PC-3 (cell line): Measurements from ENCODE around the gene MCRIP1. TPM values are rescaled to one million over a fixed set of nuclear protein-coding genes. Genes with fewer than 3 reads are reported as not detected.

Source experiments
- ATAC-seq: fragments of 200-7000 bp; cut with Tn5 transposase; 2 replicates; pipeline ENCODE4 v1.9.1; 2020; ENCODE audit warnings: mild to moderate bottlenecking, moderate library complexity
- BruUV-seq: library from RNA; stranded (reverse); fragments of 400-500 nt; replicated peaks from 2 replicates; lab custom pipeline; 2021; lab: Mats Ljungman, UMichigan
- CTCF ChIA-PET: fragments of 300-600 bp; sonication (Branson Sonifier 250); formaldehyde crosslinking; loops from one replicate; lab custom pipeline; 2022; ENCODE audit warnings: antibody characterized with exemption; lab: Charles Lee
- POLR2A ChIA-PET: fragments of 300-600 bp; sonication (Branson Sonifier 250); formaldehyde crosslinking; loops from one replicate; lab custom pipeline; 2022; ENCODE audit warnings: antibody characterized with exemption; ENCODE audit not compliant: unreplicated experiment; lab: Charles Lee
- DNase-seq: peaks from one replicate; pipeline ENCODE4 v3.0.0-alpha.2; 2015
- H2AFZ ChIP-seq: fragments of 300-600 bp; sonication (generic); 2 replicates; pipeline ENCODE4 v1.6.0; 2016; ENCODE audit warnings: antibody characterized with exemption, low read length
- H3F3A ChIP-seq: fragments of 300-600 bp; sonication (generic); one replicate; pipeline ENCODE4 v1.6.0; 2017; ENCODE audit warnings: antibody characterized with exemption, low read length, control low read depth, mild to moderate bottlenecking; ENCODE audit not compliant: unreplicated experiment
- H3K27ac ChIP-seq: fragments of 300-600 bp; sonication (generic); 2 replicates; pipeline ENCODE4 v1.5.1; 2016; ENCODE audit warnings: mild to moderate bottlenecking, low read length
- H3K27me3 ChIP-seq: fragments of 300-600 bp; sonication (generic); 2 replicates; pipeline ENCODE4 v1.6.1; 2016; ENCODE audit warnings: low read length, mixed read lengths
- H3K36me3 ChIP-seq: fragments of 300-600 bp; sonication (generic); 2 replicates; pipeline ENCODE4 v1.6.1; 2016; ENCODE audit warnings: low read depth, mixed run types, low read length, mixed read lengths
- H3K4me1 ChIP-seq: fragments of 300-600 bp; sonication (generic); 2 replicates; pipeline ENCODE4 v1.5.1; 2016; ENCODE audit warnings: low read length; ENCODE audit not compliant: insufficient read depth
- H3K4me2 ChIP-seq: fragments of 300-600 bp; sonication (generic); 2 replicates; pipeline ENCODE4 v1.6.0; 2016; ENCODE audit warnings: low read length
- H3K4me3 ChIP-seq: fragments of 300-600 bp; sonication (generic); 2 replicates; pipeline ENCODE4 v1.5.1; 2016; ENCODE audit warnings: mild to moderate bottlenecking, low read length, mixed read lengths
- H3K79me2 ChIP-seq: fragments of 300-600 bp; sonication (generic); 2 replicates; pipeline ENCODE4 v1.6.1; 2017; ENCODE audit warnings: low read length, mixed read lengths
- H3K9ac ChIP-seq: fragments of 300-600 bp; sonication (generic); 2 replicates; pipeline ENCODE4 v1.6.0; 2016; ENCODE audit warnings: mild to moderate bottlenecking, low read length
- H3K9me2 ChIP-seq: fragments of 300-600 bp; sonication (generic); replicated peaks from 2 replicates; pipeline ENCODE4 v1.6.1; 2016; ENCODE audit warnings: mixed run types, low read length, mixed read lengths
- H3K9me3 ChIP-seq: fragments of 300-600 bp; sonication (generic); 2 replicates; pipeline ENCODE4 v1.6.1; 2016; ENCODE audit warnings: low read length, mixed read lengths
- H4K20me1 ChIP-seq: fragments of 300-600 bp; sonication (generic); 2 replicates; pipeline ENCODE4 v1.6.1; 2016; ENCODE audit warnings: low read length, mixed read lengths
- EZH2 ChIP-seq: fragments of 300-600 bp; sonication (generic); IDR thresholded peaks from one replicate; pipeline ENCODE4 v1.6.1; 2017; ENCODE audit warnings: antibody characterized with exemption, mild to moderate bottlenecking, low read length; ENCODE audit not compliant: unreplicated experiment
- EZH2phosphoT487 ChIP-seq: fragments of 300-600 bp; sonication (generic); IDR thresholded peaks from 2 replicates; pipeline ENCODE4 v1.6.1; 2018; ENCODE audit warnings: mild to moderate bottlenecking, antibody characterized with exemption, low read length, borderline replicate concordance
- intact Hi-C: fragments of 100-400 bp; cut with micrococcal nuclease; formaldehyde crosslinking; loops from 2 replicates; pipeline ENCODE4 v1.9.0; 2023
- total RNA-seq: library from RNA; depleted of rRNA; stranded (reverse); fragments of >200 nt; gene quantifications from 2 replicates; pipeline ENCODE4 v1.2.3, GENCODE V29; 2014
- TF ChIP-seq, protein P1 (sequence below): fragments of 300-600 bp; sonication (generic); conservative IDR thresholded peaks from 2 replicates; pipeline ENCODE4 v1.5.1; 2017; ENCODE audit warnings: antibody characterized with exemption, low read depth, mild to moderate bottlenecking, low read length

The MCRIP1 gene
- total RNA-seq, 1 experiment from 2014 or later = 90.9 TPM

- no peaks in the 10 kb centered on the region for H4K20me1 ChIP-seq
- H3K27ac ChIP-seq = no peak overlapping the region
- CTCF ChIA-PET = no interaction called here
- H3K4me3 ChIP-seq = no peak overlapping the region
- no TSS peak for BruUV-seq
- TF ChIP-seq EZH2phosphoT487 (no peak), EZH2 (no peak)
- no peaks in the 10 kb centered on the region for H3K9me2 ChIP-seq
- intact Hi-C loops = no loop called here
- ATAC-seq (peak; percentile 8; the same call in 1 of the 2 replicates), DNase-seq (peak; percentile 23)
- H2AFZ ChIP-seq = no peak overlapping the region
- peaks cover 45% of the 10 kb centered on the region for H3K36me3 ChIP-seq
- H3K9ac ChIP-seq = no peak overlapping the region
- no peaks in the 10 kb centered on the region for H3F3A ChIP-seq
- no peaks in the 10 kb centered on the region for H3K4me1 ChIP-seq
- no peaks in the 10 kb centered on the region for H3K79me2 ChIP-seq
- no peaks in the 10 kb centered on the region for H3K27me3 ChIP-seq
- H3K4me2 ChIP-seq = no peak overlapping the region
- POLR2A ChIA-PET = no interaction called here
- H3K9me3 ChIP-seq = no peaks in the 10 kb centered on the region
These were observed 9.8 kb upstream of the MCRIP1 start for GRCh38 chr17:81842725-81843504.

DNA sequence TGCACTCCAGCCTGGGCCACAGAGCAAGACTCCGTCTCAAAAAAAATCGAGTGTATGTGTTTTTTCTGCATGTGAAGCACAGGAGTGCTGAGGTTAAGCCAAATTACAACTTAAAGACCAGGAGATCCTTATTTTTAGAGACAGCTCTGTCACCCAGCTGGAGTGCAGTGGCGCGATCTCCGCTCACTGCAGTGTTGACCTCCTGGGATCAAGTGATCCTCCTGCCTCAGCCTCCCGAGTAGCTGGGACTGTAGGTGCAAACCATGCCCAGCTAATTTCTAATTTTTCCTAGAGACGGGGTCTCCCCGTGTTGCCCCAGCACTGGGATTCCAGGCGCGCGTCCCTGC lies 9.3 kb upstream of the MCRIP1 start:
- no peaks in the 10 kb centered on the region for H4K20me1 ChIP-seq
- H3K4me2 ChIP-seq = no peak overlapping the region
- H3K9ac ChIP-seq = no peak overlapping the region
- ChIA-PET POLR2A (no interaction called here), CTCF (no interaction called here)
- no peak overlapping the region for H3K4me3 ChIP-seq
- intact Hi-C loops = no loop called here
- TF ChIP-seq, protein P1, sequence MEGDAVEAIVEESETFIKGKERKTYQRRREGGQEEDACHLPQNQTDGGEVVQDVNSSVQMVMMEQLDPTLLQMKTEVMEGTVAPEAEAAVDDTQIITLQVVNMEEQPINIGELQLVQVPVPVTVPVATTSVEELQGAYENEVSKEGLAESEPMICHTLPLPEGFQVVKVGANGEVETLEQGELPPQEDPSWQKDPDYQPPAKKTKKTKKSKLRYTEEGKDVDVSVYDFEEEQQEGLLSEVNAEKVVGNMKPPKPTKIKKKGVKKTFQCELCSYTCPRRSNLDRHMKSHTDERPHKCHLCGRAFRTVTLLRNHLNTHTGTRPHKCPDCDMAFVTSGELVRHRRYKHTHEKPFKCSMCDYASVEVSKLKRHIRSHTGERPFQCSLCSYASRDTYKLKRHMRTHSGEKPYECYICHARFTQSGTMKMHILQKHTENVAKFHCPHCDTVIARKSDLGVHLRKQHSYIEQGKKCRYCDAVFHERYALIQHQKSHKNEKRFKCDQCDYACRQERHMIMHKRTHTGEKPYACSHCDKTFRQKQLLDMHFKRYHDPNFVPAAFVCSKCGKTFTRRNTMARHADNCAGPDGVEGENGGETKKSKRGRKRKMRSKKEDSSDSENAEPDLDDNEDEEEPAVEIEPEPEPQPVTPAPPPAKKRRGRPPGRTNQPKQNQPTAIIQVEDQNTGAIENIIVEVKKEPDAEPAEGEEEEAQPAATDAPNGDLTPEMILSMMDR = no peak
- TF ChIP-seq EZH2 = no peak
- TF ChIP-seq EZH2phosphoT487 = no peak
- BruUV-seq = no TSS peak
- H3K36me3 ChIP-seq = peaks cover 44% of the 10 kb centered on the region
- no peaks in the 10 kb centered on the region for H3K9me3 ChIP-seq
- no peak for ATAC-seq
- no peaks in the 10 kb centered on the region for H3K4me1 ChIP-seq
- no peaks in the 10 kb centered on the region for H3F3A ChIP-seq
- no peak for DNase-seq
- no peaks in the 10 kb centered on the region for H3K79me2 ChIP-seq
- no peak overlapping the region for H2AFZ ChIP-seq
- no peak overlapping the region for H3K27ac ChIP-seq
- H3K27me3 ChIP-seq = no peaks in the 10 kb centered on the region
- no peaks in the 10 kb centered on the region for H3K9me2 ChIP-seq

GRCh38 chr17:81841866-81842265 lies 8.8 kb upstream of the MCRIP1 start:
- Histone ChIP-seq H3K4me2 (no peak overlapping the region), H3F3A (no peaks in the 10 kb centered on the region), H3K79me2 (no peaks in the 10 kb centered on the region), H3K9ac (no peak overlapping the region), H2AFZ (no peak overlapping the region), H3K27me3 (no peaks in the 10 kb centered on the region), H4K20me1 (no peaks in the 10 kb centered on the region), H3K4me3 (no peak overlapping the region), H3K9me2 (no peaks in the 10 kb centered on the region), H3K4me1 (no peaks in the 10 kb centered on the region), H3K36me3 (peaks cover 39% of the 10 kb centered on the region), H3K9me3 (no peaks in the 10 kb centered on the region), H3K27ac (no peak overlapping the region)
- peak; percentile 4; the same call in 1 of the 2 replicates for ATAC-seq
- CTCF ChIA-PET = no interaction called here
- POLR2A ChIA-PET = no interaction called here
- no peak for DNase-seq
- BruUV-seq = no TSS peak
- TF ChIP-seq EZH2 (no peak), EZH2phosphoT487 (no peak)
- TF ChIP-seq, protein P1 = no peak
- intact Hi-C loops = no loop called here
